Stomach (tissue), 4 donors: ENCODE results near the gene ILF2.
A peak's percentile ranks its signal among the peaks of the same experiment; 100 is the strongest.

Experiments
- CTCF ChIP-seq, 7 experiments: fragments of 450-650 bp in 4 of 7; fragments of 200-600 bp in 3 of 7; sonication (generic) in 3 of 7; IDR thresholded peaks; one replicate each; pipeline ENCODE4 v1.5.1; 2016 to 2019; ENCODE audit warnings: antibody characterized with exemption in 7 of 7, control low read depth in 2 of 7, mild to moderate bottlenecking in 1 of 7
- EP300 ChIP-seq: sonication (generic); formaldehyde crosslinking; IDR thresholded peaks from one replicate; pipeline ENCODE4 v1.6.1; 2017; ENCODE audit warnings: antibody characterized with exemption
- POLR2A ChIP-seq, 4 donors: fragments of 450-650 bp; IDR thresholded peaks; one replicate each; pipeline ENCODE4 v1.6.1; 2016; ENCODE audit warnings: antibody characterized with exemption in 4 of 4, control low read depth in 2 of 4, mild to moderate bottlenecking in 1 of 4, moderate library complexity in 1 of 4

GRCh38 chr1:153633754-153634665 lies 36.8 kb downstream of the ILF2 start, which contains the start of gene CHTOP:
- peak in 2 of 4 donors; percentile 11 to 40 for TF ChIP-seq POLR2A (IDR thresholded peaks at IDR 0.05)
- peak in 1 of 7 experiments; percentile 2 for TF ChIP-seq CTCF (IDR thresholded peaks at IDR 0.05)
- peak; percentile 52 for TF ChIP-seq EP300
